Neuronal stem cell (in vitro differentiated cells): ENCODE measurements around the gene EN2.

Source experiments
- DNase-seq: peaks from one replicate; pipeline ENCODE4 v3.0.0-alpha.2; 2013; ENCODE audit warnings: low spot score
- H2AFZ ChIP-seq: one replicate; pipeline ENCODE4 v1.6.1; 2013; ENCODE audit warnings: mild to moderate bottlenecking, low read length, inconsistent platforms
- H2AK5ac ChIP-seq: 2 replicates; pipeline ENCODE4 v1.6.1; 2013; ENCODE audit warnings: low read depth, mild to moderate bottlenecking, inconsistent platforms, low read length, moderate library complexity, mixed read lengths
- H2BK120ac ChIP-seq: 2 replicates; pipeline ENCODE4 v1.6.1; 2013; ENCODE audit warnings: low read depth, mild to moderate bottlenecking, inconsistent platforms, low read length, moderate library complexity, mixed read lengths
- H2BK12ac ChIP-seq: one replicate; pipeline ENCODE4 v1.6.1; 2013; ENCODE audit warnings: low read length, inconsistent platforms
- H2BK15ac ChIP-seq: 2 replicates; pipeline ENCODE4 v1.6.1; 2013; ENCODE audit warnings: mild to moderate bottlenecking, low read length, inconsistent platforms, mixed read lengths
- H2BK5ac ChIP-seq: one replicate; pipeline ENCODE4 v1.6.1; 2013; ENCODE audit warnings: inconsistent platforms, mild to moderate bottlenecking, low read length, moderate library complexity
- H3K14ac ChIP-seq: one replicate; pipeline ENCODE4 v1.6.1; 2013; ENCODE audit warnings: low read length, inconsistent platforms
- H3K18ac ChIP-seq: 2 replicates; pipeline ENCODE4 v1.6.1; 2013; ENCODE audit warnings: low read length, inconsistent platforms
- H3K23ac ChIP-seq: 2 replicates; pipeline ENCODE4 v1.6.1; 2013; ENCODE audit warnings: low read depth, mild to moderate bottlenecking, mixed read lengths, low read length, inconsistent platforms; ENCODE audit not compliant: poor library complexity
- H3K27ac ChIP-seq: replicated peaks from 3 replicates; pipeline ENCODE4 v1.5.1; 2013; ENCODE audit warnings: low read length, inconsistent platforms
- H3K27me3 ChIP-seq, 3 experiments: 2 replicates each; pipeline ENCODE4 v1.6.1; 2013; ENCODE audit warnings: low read length in 3 of 3, mild to moderate bottlenecking in 2 of 3, inconsistent platforms in 1 of 3, low read depth in 1 of 3, mixed read lengths in 1 of 3, moderate library complexity in 1 of 3; ENCODE audit not compliant: control insufficient read depth in 3 of 3, insufficient read depth in 3 of 3
- H3K36me3 ChIP-seq, 2 donors: replicated peaks in 1 of 2; 2 replicates each; pipeline ENCODE4 v1.6.1; 2013; ENCODE audit warnings: low read length in 2 of 2; ENCODE audit not compliant: control insufficient read depth in 2 of 2, insufficient read depth in 2 of 2
- H3K4ac ChIP-seq: 2 replicates; pipeline ENCODE4 v1.6.1; 2013; ENCODE audit warnings: inconsistent platforms, mild to moderate bottlenecking, low read length, moderate library complexity
- H3K4me1 ChIP-seq, 2 donors: 1 replicate in 1 of 2; 2 replicates in 1 of 2; pipeline ENCODE4 v1.6.1; 2013; ENCODE audit warnings: low read length in 2 of 2, low read depth in 1 of 2; ENCODE audit not compliant: control insufficient read depth in 2 of 2, insufficient read depth in 1 of 2
- H3K4me2 ChIP-seq: one replicate; pipeline ENCODE4 v1.6.1; 2013; ENCODE audit warnings: mild to moderate bottlenecking, low read length, inconsistent platforms; ENCODE audit not compliant: insufficient read depth, poor library complexity, severe bottlenecking
- H3K4me3 ChIP-seq, 2 donors: 2 replicates each; pipeline ENCODE4 v1.5.1; 2013; ENCODE audit warnings: low read length in 2 of 2, mild to moderate bottlenecking in 2 of 2, inconsistent platforms in 1 of 2, moderate library complexity in 1 of 2
- H3K79me1 ChIP-seq: one replicate; pipeline ENCODE4 v1.6.1; 2013; ENCODE audit warnings: low read depth, mild to moderate bottlenecking, inconsistent platforms, low read length, moderate library complexity
- H3K9ac ChIP-seq: one replicate; pipeline ENCODE4 v1.6.1; 2013; ENCODE audit warnings: mild to moderate bottlenecking, low read depth, low read length, inconsistent platforms; ENCODE audit not compliant: poor library complexity
- H3K9me3 ChIP-seq, 2 donors: replicated peaks in 1 of 2; 2 replicates each; pipeline versions ENCODE3 to v1.6.1; 2013; ENCODE audit warnings: low read length in 2 of 2, mild to moderate bottlenecking in 2 of 2, inconsistent platforms in 1 of 2, low read depth in 1 of 2, mixed read lengths in 1 of 2, moderate library complexity in 1 of 2; ENCODE audit not compliant: control insufficient read depth in 2 of 2, insufficient read depth in 1 of 2
- H4K8ac ChIP-seq: one replicate; pipeline ENCODE4 v1.6.1; 2013; ENCODE audit warnings: low read depth, mild to moderate bottlenecking, inconsistent platforms, low read length, moderate library complexity
- H4K91ac ChIP-seq: one replicate; pipeline ENCODE4 v1.6.1; 2013; ENCODE audit warnings: low read length, low read depth, mild to moderate bottlenecking, inconsistent platforms; ENCODE audit not compliant: poor library complexity
- WGBS, 2 donors: extraction: QIAGEN DNeasy Blood & Tissue Kit; methylation state at CpG; one replicate each; pipeline ENCODE4 v1.1.7; 2013; ENCODE audit warnings: missing lambda C conversion rate in 2 of 2, mixed read lengths in 1 of 2; ENCODE audit not compliant: insufficient read length in 2 of 2, insufficient replicate concordance in 1 of 2; ENCODE audit errors: extremely low coverage in 2 of 2; 5-methylcytosine and 5-hydroxymethylcytosine counted together

The EN2 gene

DNA sequence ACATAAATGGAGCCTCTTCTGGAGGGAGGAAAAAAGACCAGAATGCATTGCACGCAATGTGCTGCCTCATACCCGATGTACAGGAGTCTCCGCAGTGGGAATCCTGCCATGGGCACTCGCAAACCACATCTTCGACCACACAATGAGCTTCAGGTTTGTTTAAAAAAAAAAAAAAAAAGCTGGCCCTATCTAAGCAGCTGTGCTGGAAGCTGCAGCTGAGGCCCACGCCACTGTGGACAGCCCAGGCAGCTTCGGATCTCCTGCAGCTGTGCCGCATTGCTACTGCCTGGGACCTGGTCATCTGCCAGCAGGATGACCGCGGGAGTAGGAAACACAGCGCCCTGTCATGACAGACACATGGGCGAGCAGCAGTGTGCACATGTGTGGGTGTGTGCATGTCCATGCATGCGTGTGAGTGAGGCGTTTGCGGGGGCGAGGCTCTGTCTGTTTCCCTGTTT, 26.0 kb downstream of the EN2 start:
- peaks cover 0 to 4% (median 0%) of the 10 kb centered on the region in 3 experiments for H3K27me3 ChIP-seq
- no peak overlapping the region for H3K27ac ChIP-seq
- peaks cover 0 to 1% of the 10 kb centered on the region in 2 donors for H3K9me3 ChIP-seq
- H2BK5ac ChIP-seq, result no peak overlapping the region
- H3K79me1 ChIP-seq, result no peaks in the 10 kb centered on the region
- H2AK5ac ChIP-seq, result peak overlapping the region; percentile 27
- no peak overlapping the region for H2BK12ac ChIP-seq
- H3K18ac ChIP-seq, result peak overlapping the region; percentile 81
- no peak overlapping the region for H4K91ac ChIP-seq
- no peak overlapping the region for H3K9ac ChIP-seq
- H4K8ac ChIP-seq, result no peak overlapping the region
- peak overlapping the region; percentile 15 for H3K4me2 ChIP-seq
- H2BK120ac ChIP-seq, result no peak overlapping the region
- no peak overlapping the region for H3K23ac ChIP-seq
- no CpG with 5 or more reads among the region's 16 CpGs for WGBS, 2 donors
- H3K4ac ChIP-seq, result no peak overlapping the region
- no peak overlapping the region for H3K4me3 ChIP-seq
- no peak for DNase-seq
- peaks cover 15 to 24% of the 10 kb centered on the region in 2 donors for H3K4me1 ChIP-seq
- peak overlapping the region; percentile 65 for H2AFZ ChIP-seq
- H3K36me3 ChIP-seq, result no peaks in the 10 kb centered on the region
- H2BK15ac ChIP-seq, result no peak overlapping the region
- H3K14ac ChIP-seq, result peak overlapping the region; percentile 77

DNA sequence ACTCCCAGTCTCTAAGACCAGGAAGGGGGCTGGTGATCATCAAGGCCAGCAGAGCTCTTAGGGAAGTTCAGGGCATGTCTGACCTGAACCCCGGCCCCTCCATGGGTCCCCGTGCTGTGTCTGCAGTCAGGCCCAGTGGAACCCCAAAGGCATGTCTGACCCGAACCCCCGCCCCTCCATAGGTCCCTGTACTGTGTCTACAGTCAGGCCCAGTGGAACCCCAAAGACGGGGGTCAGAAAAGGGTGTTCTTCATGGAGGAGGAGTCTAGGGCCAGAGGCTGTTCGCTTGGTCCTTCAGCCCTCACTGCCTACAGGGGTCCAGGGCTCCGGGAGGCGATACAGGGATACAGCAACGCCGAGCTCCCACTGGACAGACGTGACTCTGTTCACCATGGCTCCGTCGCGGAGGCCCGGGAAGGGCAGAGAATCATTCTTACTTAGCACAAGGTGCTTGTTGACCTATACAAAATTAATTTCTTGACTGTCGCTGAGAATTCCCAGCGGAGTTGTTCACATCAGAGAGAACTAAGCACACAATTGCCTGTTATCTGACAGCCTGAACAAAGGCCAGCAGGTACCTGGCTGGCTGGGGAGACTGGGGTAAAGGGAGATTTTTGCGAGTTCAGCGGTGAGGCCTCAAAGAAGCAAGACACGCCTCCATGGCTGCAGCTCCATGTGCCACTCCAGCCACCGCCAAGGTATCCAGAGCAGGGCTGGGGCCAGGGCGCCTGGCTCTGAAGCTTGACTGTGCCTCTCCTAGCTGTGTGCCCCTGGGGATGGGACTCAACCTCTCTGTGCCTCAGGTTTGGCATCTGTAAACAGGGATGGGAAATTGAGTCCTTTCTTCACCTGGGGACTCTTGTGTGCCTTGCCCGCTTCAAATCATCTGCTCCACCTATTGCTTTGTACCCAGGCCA, 26.8 kb downstream of the EN2 start:
- H3K4me1 ChIP-seq, result peaks cover 15 to 27% of the 10 kb centered on the region in 2 donors
- no peak overlapping the region for H2BK12ac ChIP-seq
- H2AK5ac ChIP-seq, result peak overlapping the region; percentile 27
- peaks cover 0 to 1% of the 10 kb centered on the region in 2 donors for H3K9me3 ChIP-seq
- H3K4me3 ChIP-seq, result no peak overlapping the region
- no peak overlapping the region for H4K8ac ChIP-seq
- no peaks in the 10 kb centered on the region for H3K79me1 ChIP-seq
- no peak overlapping the region for H3K4me2 ChIP-seq
- no peak overlapping the region for H3K27ac ChIP-seq
- no peak overlapping the region for H3K4ac ChIP-seq
- no peak overlapping the region for H2BK5ac ChIP-seq
- no peak overlapping the region for H3K18ac ChIP-seq
- H2BK120ac ChIP-seq, result no peak overlapping the region
- no peak overlapping the region for H2BK15ac ChIP-seq
- no peak for DNase-seq
- no peak overlapping the region for H3K9ac ChIP-seq
- H4K91ac ChIP-seq, result no peak overlapping the region
- no peaks in the 10 kb centered on the region for H3K36me3 ChIP-seq
- H3K23ac ChIP-seq, result no peak overlapping the region
- no CpG with 5 or more reads among the region's 23 CpGs for WGBS, 2 donors
- no peak overlapping the region for H3K14ac ChIP-seq
- no peak overlapping the region for H2AFZ ChIP-seq
- H3K27me3 ChIP-seq, result peaks cover 0 to 7% (median 0%) of the 10 kb centered on the region in 3 experiments

DNA sequence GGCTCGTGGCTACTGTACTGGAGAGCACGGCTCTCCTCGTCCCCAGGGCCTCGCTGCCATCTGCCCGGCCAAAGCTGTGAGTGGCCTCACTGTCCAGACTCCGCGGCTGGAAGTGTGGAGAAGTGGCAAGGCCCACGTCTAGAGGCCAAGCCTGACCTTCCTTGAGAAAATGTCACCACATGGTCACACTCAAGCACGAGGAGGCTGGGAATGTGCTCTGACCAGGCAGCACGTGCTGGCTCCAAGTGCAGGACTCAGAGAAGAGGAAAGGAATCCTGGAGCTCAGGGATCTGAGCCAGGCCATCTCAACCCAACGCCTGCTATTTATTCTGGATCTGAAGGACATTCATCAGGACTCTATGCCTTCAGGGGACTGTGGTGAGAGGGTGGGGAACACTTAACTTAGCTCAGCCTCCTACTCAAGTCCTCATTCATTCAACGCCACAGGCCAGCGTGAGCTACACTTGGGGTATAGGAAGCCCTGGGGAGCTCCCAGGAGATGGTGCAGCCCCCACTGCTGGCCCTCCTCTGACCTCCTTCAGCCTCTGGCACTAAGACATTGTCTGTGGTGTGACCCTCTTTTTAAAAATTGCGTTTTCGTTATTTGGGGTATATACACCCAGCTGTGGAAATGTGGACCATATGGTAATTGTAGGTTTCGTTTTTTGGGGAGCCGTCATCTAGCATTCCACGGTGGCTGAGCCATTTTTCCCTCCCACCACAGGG, 29.0 kb downstream of the EN2 start:
- Histone ChIP-seq H3K27me3 (peaks cover 0 to 18% (median 0%) of the 10 kb centered on the region in 3 experiments), H3K18ac (no peak overlapping the region), H2BK5ac (no peak overlapping the region), H3K79me1 (no peaks in the 10 kb centered on the region), H3K9me3 (peaks cover 0 to 1% of the 10 kb centered on the region in 2 donors), H3K4me2 (no peak overlapping the region), H3K27ac (no peak overlapping the region), H3K9ac (no peak overlapping the region), H3K4ac (no peak overlapping the region), H3K4me3 (no peak overlapping the region), H4K8ac (no peak overlapping the region), H3K36me3 (no peaks in the 10 kb centered on the region), H2BK120ac (no peak overlapping the region), H2BK15ac (no peak overlapping the region), H2BK12ac (no peak overlapping the region), H3K14ac (peak overlapping the region; percentile 76), H4K91ac (no peak overlapping the region), H3K4me1 (peaks cover 31 to 40% of the 10 kb centered on the region in 2 donors), H2AFZ (no peak overlapping the region), H3K23ac (no peak overlapping the region), H2AK5ac (peak overlapping the region; percentile 42)
- DNase-seq, result no peak
- WGBS, 2 donors, result no CpG with 5 or more reads among the region's 18 CpGs
